SJSA1 (cell line): Measurements from ENCODE around the gene NRCAM. TPM values are rescaled to one million over a fixed set of nuclear protein-coding genes. Genes with fewer than 3 reads are reported as not detected.
"Not testable (repeated sequence)": the region's sequence is repeated elsewhere in the genome, so short reads cannot be mapped to it uniquely, and the experiment has no call there.

Experiments used
- DNase-seq, 2 experiments: peaks; one replicate each; pipeline ENCODE4 v3.0.0-alpha.2; 2015 to 2020; ENCODE audit warnings: low spot score in 2 of 2, low read depth in 1 of 2
- H3K27ac ChIP-seq: fragments of 250-450 bp; sonication (Bioruptor Pico); 2 replicates; pipeline ENCODE4 v1.5.1; 2020; ENCODE audit warnings: mild to moderate bottlenecking, moderate library complexity
- H3K27me3 ChIP-seq: fragments of 250-450 bp; sonication (Bioruptor Pico); replicated peaks from 2 replicates; pipeline ENCODE4 v1.5.1; 2020; ENCODE audit warnings: mild to moderate bottlenecking, moderate library complexity
- H3K36me3 ChIP-seq: fragments of 250-450 bp; sonication (Bioruptor Pico); 2 replicates; pipeline ENCODE4 v1.5.1; 2020; ENCODE audit warnings: mild to moderate bottlenecking
- H3K4me1 ChIP-seq: fragments of 250-450 bp; sonication (Bioruptor Pico); replicated peaks from 2 replicates; pipeline ENCODE4 v1.6.1; 2021; ENCODE audit warnings: mild to moderate bottlenecking
- H3K4me3 ChIP-seq: fragments of 250-450 bp; sonication (Bioruptor Pico); 2 replicates; pipeline ENCODE4 v1.5.1; 2020; ENCODE audit warnings: mild to moderate bottlenecking
- H3K9me3 ChIP-seq: fragments of 250-450 bp; sonication (Bioruptor Pico); replicated peaks from 2 replicates; pipeline ENCODE4 v1.5.1; 2020; ENCODE audit warnings: mild to moderate bottlenecking
- total RNA-seq: library from RNA; depleted of rRNA; stranded (reverse); fragments of >200 nt; shearing (Covaris generic); gene quantifications from 2 replicates; pipeline ENCODE4 v1.2.3, GENCODE V29; 2014

The NRCAM gene
- total RNA-seq, 1 experiment from 2014 or later = not detected

GRCh38 chr7:108479751-108480150, 23.5 kb upstream of the NRCAM start:
- DNase-seq = no peak
- no peak overlapping the region for H3K4me3 ChIP-seq
- peaks cover 7% of the 10 kb centered on the region; the same call in 1 of the 2 replicates for H3K36me3 ChIP-seq
- no peaks in the 10 kb centered on the region for H3K9me3 ChIP-seq
- no peaks in the 10 kb centered on the region for H3K27me3 ChIP-seq
- H3K4me1 ChIP-seq = no peaks in the 10 kb centered on the region
- H3K27ac ChIP-seq = no peak overlapping the region

GRCh38 chr7:108479118-108479517, 22.9 kb upstream of the NRCAM start:
- no peaks in the 10 kb centered on the region for H3K27me3 ChIP-seq

GRCh38 chr7:108468246-108468645, 12.0 kb upstream of the NRCAM start:
- Histone ChIP-seq H3K27ac (no peak overlapping the region), H3K36me3 (no peaks in the 10 kb centered on the region), H3K4me1 (no peaks in the 10 kb centered on the region), H3K9me3 (no peaks in the 10 kb centered on the region), H3K27me3 (peaks cover 22% of the 10 kb centered on the region), H3K4me3 (no peak overlapping the region)
- DNase-seq = no peak

More at GRCh38 chr7:108479118-108479517, 22.9 kb upstream of the NRCAM start:
- Histone ChIP-seq H3K4me1 (no peaks in the 10 kb centered on the region), H3K4me3 (no peak overlapping the region), H3K27ac (no peak overlapping the region), H3K9me3 (no peaks in the 10 kb centered on the region), H3K36me3 (peaks cover 7% of the 10 kb centered on the region; the same call in 1 of the 2 replicates)
- DNase-seq = no peak

- H3K27ac ChIP-seq = no peak overlapping the region
- peaks cover 25% of the 10 kb centered on the region for H3K27me3 ChIP-seq
- no peaks in the 10 kb centered on the region for H3K9me3 ChIP-seq
- DNase-seq = no peak
- H3K4me1 ChIP-seq = no peaks in the 10 kb centered on the region
- no peaks in the 10 kb centered on the region for H3K36me3 ChIP-seq
- H3K4me3 ChIP-seq = no peak overlapping the region
Observed at GRCh38 chr7:108467391-108467790, 11.2 kb upstream of the NRCAM start.

GRCh38 chr7:108466322-108466721, 10.1 kb upstream of the NRCAM start:
- not testable (repeated sequence) for H3K36me3 ChIP-seq, H3K9me3 ChIP-seq, H3K27ac ChIP-seq, H3K4me1 ChIP-seq, DNase-seq, H3K4me3 ChIP-seq
- H3K27me3 ChIP-seq = peaks cover 25% of the 10 kb centered on the region

- no peaks in the 10 kb centered on the region for H3K9me3 ChIP-seq
- H3K36me3 ChIP-seq = no peaks in the 10 kb centered on the region
- no peak overlapping the region for H3K4me3 ChIP-seq
- no peak for DNase-seq
- H3K27me3 ChIP-seq = peaks cover 26% of the 10 kb centered on the region
- H3K4me1 ChIP-seq = no peaks in the 10 kb centered on the region
- H3K27ac ChIP-seq = no peak overlapping the region
Observed at GRCh38 chr7:108464743-108465142, 8.5 kb upstream of the NRCAM start.

- Histone ChIP-seq H3K4me3 (no peak overlapping the region), H3K27ac (no peak overlapping the region), H3K4me1 (no peaks in the 10 kb centered on the region), H3K9me3 (no peaks in the 10 kb centered on the region), H3K27me3 (peaks cover 32% of the 10 kb centered on the region), H3K36me3 (no peaks in the 10 kb centered on the region)
- DNase-seq = no peak
Observed at GRCh38 chr7:108463613-108464012, 7.4 kb upstream of the NRCAM start.

- no peak overlapping the region for H3K27ac ChIP-seq
Observed at GRCh38 chr7:108461840-108462239, 5.6 kb upstream of the NRCAM start.

GRCh38 chr7:108460964-108461363, 4.7 kb upstream of the NRCAM start:
- no peaks in the 10 kb centered on the region for H3K36me3 ChIP-seq
- H3K27me3 ChIP-seq = peaks cover 49% of the 10 kb centered on the region
- no peak for DNase-seq
- no peaks in the 10 kb centered on the region for H3K9me3 ChIP-seq
- no peak overlapping the region for H3K4me3 ChIP-seq
- peaks cover 2% of the 10 kb centered on the region for H3K4me1 ChIP-seq
- H3K27ac ChIP-seq = no peak overlapping the region

More at GRCh38 chr7:108461840-108462239, 5.6 kb upstream of the NRCAM start:
- Histone ChIP-seq H3K9me3 (no peaks in the 10 kb centered on the region), H3K27me3 (peaks cover 47% of the 10 kb centered on the region), H3K4me3 (no peak overlapping the region), H3K4me1 (no peaks in the 10 kb centered on the region), H3K36me3 (no peaks in the 10 kb centered on the region)
- no peak for DNase-seq

GRCh38 chr7:108459922-108460551, 3.8 kb upstream of the NRCAM start:
- H3K9me3 ChIP-seq = no peaks in the 10 kb centered on the region
- no peak overlapping the region for H3K4me3 ChIP-seq
- peaks cover 12% of the 10 kb centered on the region for H3K4me1 ChIP-seq
- H3K27ac ChIP-seq = no peak overlapping the region
- peak in 1 of 2 experiments; percentile 4 for DNase-seq
- H3K27me3 ChIP-seq = peaks cover 57% of the 10 kb centered on the region
- H3K36me3 ChIP-seq = no peaks in the 10 kb centered on the region

GRCh38 chr7:108457871-108458270, 1.6 kb upstream of the NRCAM start:
- Histone ChIP-seq H3K27ac (no peak overlapping the region), H3K4me1 (peaks cover 17% of the 10 kb centered on the region), H3K27me3 (peaks cover 59% of the 10 kb centered on the region), H3K36me3 (no peaks in the 10 kb centered on the region), H3K4me3 (no peak overlapping the region), H3K9me3 (no peaks in the 10 kb centered on the region)
- DNase-seq = no peak

- Histone ChIP-seq H3K27ac (no peak overlapping the region), H3K4me1 (peaks cover 17% of the 10 kb centered on the region), H3K4me3 (no peak overlapping the region), H3K27me3 (peaks cover 65% of the 10 kb centered on the region), H3K9me3 (no peaks in the 10 kb centered on the region), H3K36me3 (no peaks in the 10 kb centered on the region)
- no peak for DNase-seq
Observed at GRCh38 chr7:108456845-108457540, 757 bp upstream of the NRCAM start.

GRCh38 chr7:108455551-108455997, 662 bp downstream of the NRCAM start:
- Histone ChIP-seq H3K4me1 (peaks cover 17% of the 10 kb centered on the region), H3K27ac (no peak overlapping the region), H3K27me3 (peaks cover 71% of the 10 kb centered on the region), H3K9me3 (no peaks in the 10 kb centered on the region), H3K4me3 (peak overlapping the region; percentile 26), H3K36me3 (no peaks in the 10 kb centered on the region)
- DNase-seq = peak in 1 of 2 experiments; percentile 16
